H54 (cell line): ENCODE data around the gene C3orf18.

Experiments
- DNase-seq: peaks from one replicate; pipeline ENCODE4 v3.0.0; 2011; ENCODE audit warnings: low spot score, mixed read lengths; ENCODE audit not compliant: insufficient read length
- FAIRE-seq: peaks from 3 replicates; lab custom pipeline; 2011; peaks lifted over from hg19 to GRCh38; lab: Jason Lieb, UNC
- POLR2A ChIP-seq: IDR thresholded peaks from 2 replicates; pipeline ENCODE4 v1.6.1; 2011; ENCODE audit warnings: low read depth, mild to moderate bottlenecking, low read length

C3orf18 gene

GRCh38 chr3:50562861-50563260, 4.7 kb downstream of the C3orf18 start:
- TF ChIP-seq POLR2A = no peak
- DNase-seq (peak; percentile 69), FAIRE-seq (peak; percentile 27)

- DNase-seq (no peak), FAIRE-seq (no peak)
- TF ChIP-seq POLR2A = 0 out of 2 replicates have a peak, but pooled peaks have one; percentile 15
Observed at GRCh38 chr3:50559702-50560101, 7.8 kb downstream of the C3orf18 start.

GRCh38 chr3:50557915-50558314, 9.6 kb downstream of the C3orf18 start:
- no peak for TF ChIP-seq POLR2A
- no peak for DNase-seq
- FAIRE-seq = no peak

- no peak for TF ChIP-seq POLR2A
Observed at GRCh38 chr3:50557106-50557505, 10.4 kb downstream of the C3orf18 start.

GRCh38 chr3:50554553-50554952, 13.0 kb downstream of the C3orf18 start:
- FAIRE-seq (no peak), DNase-seq (peak; percentile 55)
- TF ChIP-seq POLR2A = no peak

More at GRCh38 chr3:50557106-50557505, 10.4 kb downstream of the C3orf18 start:
- DNase-seq (no peak), FAIRE-seq (no peak)

GRCh38 chr3:50552598-50552997, 14.9 kb downstream of the C3orf18 start:
- TF ChIP-seq POLR2A = no peak
- FAIRE-seq (no peak), DNase-seq (no peak)

- FAIRE-seq = no peak
- no peak for TF ChIP-seq POLR2A
- no peak for DNase-seq
Observed at GRCh38 chr3:50551681-50552435, 15.7 kb downstream of the C3orf18 start.

GRCh38 chr3:50551054-50551659, 16.4 kb downstream of the C3orf18 start:
- no peak for TF ChIP-seq POLR2A
- no peak for DNase-seq
- no peak for FAIRE-seq

- FAIRE-seq = no peak
Observed at GRCh38 chr3:50550079-50550736, 17.3 kb downstream of the C3orf18 start.

GRCh38 chr3:50549226-50549625, 18.3 kb downstream of the C3orf18 start:
- FAIRE-seq = no peak
- DNase-seq = no peak
- TF ChIP-seq POLR2A = no peak

More at GRCh38 chr3:50550079-50550736, 17.3 kb downstream of the C3orf18 start:
- TF ChIP-seq POLR2A = no peak
- DNase-seq = no peak

- no peak for TF ChIP-seq POLR2A
- no peak for DNase-seq
- FAIRE-seq = no peak
Observed at GRCh38 chr3:50545781-50546180, 21.8 kb downstream of the C3orf18 start.

- DNase-seq (peak; percentile 90), FAIRE-seq (peak; percentile 76)
- TF ChIP-seq POLR2A = no peak
Observed at GRCh38 chr3:50542177-50543034, 25.1 kb downstream of the C3orf18 start.
